CD4-positive, alpha-beta memory T cell (primary cell): ENCODE measurements around the gene NCKAP5. TPM values are rescaled to one million over a fixed set of nuclear protein-coding genes. Genes with fewer than 3 reads are reported as not detected.

Experiments
- CTCF ChIA-PET: fragments of 350-600 bp; sonication (Branson Sonifier 250); formaldehyde crosslinking; loops from one replicate; lab custom pipeline; 2021; ENCODE audit warnings: inconsistent platforms; ENCODE audit not compliant: partially characterized antibody; lab: Charles Lee
- POLR2A ChIA-PET: fragments of 350-600 bp; sonication (Branson Sonifier 250); formaldehyde crosslinking; loops from one replicate; lab custom pipeline; 2021; ENCODE audit not compliant: partially characterized antibody; lab: Charles Lee
- DNase-seq, 5 donors: peaks; one replicate each; pipeline versions ENCODE4 v3.0.0 to v3.0.0-alpha.2; 2020 to 2022; ENCODE audit warnings: mixed read lengths in 1 of 5
- H3K27ac ChIP-seq: one replicate; pipeline ENCODE4 v1.7.0; 2013; ENCODE audit warnings: low read depth, low read length
- H3K27me3 ChIP-seq: 2 replicates; pipeline ENCODE4 v1.7.0; 2013; ENCODE audit warnings: mild to moderate bottlenecking, low read length, moderate library complexity; ENCODE audit not compliant: insufficient read depth
- H3K36me3 ChIP-seq: 2 replicates; pipeline ENCODE4 v1.7.0; 2013; ENCODE audit warnings: mild to moderate bottlenecking, low read length, moderate library complexity; ENCODE audit not compliant: insufficient read depth
- H3K4me1 ChIP-seq: 2 replicates; pipeline ENCODE4 v1.7.0; 2013; ENCODE audit warnings: mild to moderate bottlenecking, low read length, moderate library complexity; ENCODE audit not compliant: insufficient read depth
- H3K4me3 ChIP-seq, 2 donors: one replicate each; pipeline ENCODE4 v1.7.0; 2013; ENCODE audit warnings: low read length in 2 of 2, mild to moderate bottlenecking in 1 of 2
- H3K9me3 ChIP-seq, 2 donors: one replicate each; pipeline ENCODE4 v1.7.0; 2013; ENCODE audit warnings: low read length in 2 of 2, control low read depth in 1 of 2; ENCODE audit not compliant: control insufficient read depth in 1 of 2
- H3K27ac Mint-ChIP-seq, 7 donors: one replicate each; pipeline ENCODE4 v1.8.0; 2020 to 2021; ENCODE audit warnings: mixed read lengths in 7 of 7, mild to moderate bottlenecking in 6 of 7, inconsistent platforms in 3 of 7, moderate library complexity in 3 of 7
- H3K27me3 Mint-ChIP-seq, 2 donors: one replicate each; pipeline ENCODE4 v1.8.0; 2020 to 2021; ENCODE audit warnings: mixed read lengths in 2 of 2
- H3K36me3 Mint-ChIP-seq, 2 donors: one replicate each; pipeline ENCODE4 v1.8.0; 2020 to 2021; ENCODE audit warnings: mixed read lengths in 2 of 2, inconsistent platforms in 1 of 2, mild to moderate bottlenecking in 1 of 2
- H3K4me1 Mint-ChIP-seq, 4 donors: one replicate each; pipeline ENCODE4 v1.8.0; 2020 to 2021; ENCODE audit warnings: mixed read lengths in 4 of 4, mild to moderate bottlenecking in 1 of 4
- H3K4me3 Mint-ChIP-seq, 8 donors: one replicate each; pipeline ENCODE4 v1.8.0; 2020 to 2021; ENCODE audit warnings: mixed read lengths in 8 of 8, mild to moderate bottlenecking in 7 of 8, moderate library complexity in 6 of 8, inconsistent platforms in 3 of 8
- H3K9me3 Mint-ChIP-seq, 8 donors: one replicate each; pipeline ENCODE4 v1.8.0; 2020 to 2021; ENCODE audit warnings: mixed read lengths in 8 of 8, mild to moderate bottlenecking in 5 of 8, inconsistent platforms in 3 of 8, moderate library complexity in 1 of 8
- intact Hi-C: fragments of 100-400 bp; cut with micrococcal nuclease; formaldehyde crosslinking; loops from one replicate; pipeline ENCODE4 v1.15.1; 2023
- polyA plus RNA-seq, 2 donors: library from polyadenylated mRNA; unstranded; fragments of 300-500 nt; fragmentation: Illumina TruSeq; gene quantifications; one replicate each; pipeline ENCODE4 v1.2.3, GENCODE V29; 2021
- total RNA-seq, 2 experiments: library from RNA; stranded (reverse); gene quantifications; one replicate each; pipeline ENCODE4 v1.2.3, GENCODE V29; 2021

Gene NCKAP5
- not detected for total RNA-seq
- polyA plus RNA-seq, result not detected

GRCh38 chr2:133568172-133568571 is at the start of gene NCKAP5:
TSS of gene NCKAP5 (minus strand) at chr2:133568463. CDS start at chr2:133517526, 50,937 bp downstream.
- H3K9me3 ChIP-seq, result no peaks in the 10 kb centered on the region
- Mint-ChIP-seq H3K36me3 (no peaks in the 10 kb centered on the region), H3K27me3 (peaks cover 2 to 7% of the 10 kb centered on the region in 2 donors), H3K4me3 (no peak within 1 kb of the TSS), H3K27ac (no peak within 1 kb of the TSS), H3K9me3 (peaks cover 0 to 4% (median 0%) of the 10 kb centered on the region in 8 donors), H3K4me1 (no peaks in the 10 kb centered on the region)
- no peaks in the 10 kb centered on the region for H3K4me1 ChIP-seq
- H3K27ac ChIP-seq, result no peak within 1 kb of the TSS
- no peaks in the 10 kb centered on the region for H3K36me3 ChIP-seq
- CTCF ChIA-PET, result no interaction called here
- no peaks in the 10 kb centered on the region for H3K27me3 ChIP-seq
- intact Hi-C loops, result no loop called here
- H3K4me3 ChIP-seq, result no peak within 1 kb of the TSS
- POLR2A ChIA-PET, result no interaction called here
- no peak for DNase-seq

- no peaks in the 10 kb centered on the region for H3K27me3 ChIP-seq
- H3K4me3 ChIP-seq, result no peak overlapping the region
- no peak overlapping the region for H3K4me3 Mint-ChIP-seq
- ChIA-PET POLR2A (no interaction called here), CTCF (no interaction called here)
- no peak for DNase-seq
- H3K9me3 Mint-ChIP-seq, result peaks cover 0 to 5% (median under 1%) of the 10 kb centered on the region in 8 donors
- intact Hi-C loops, result no loop called here
- H3K27ac Mint-ChIP-seq, result no peak overlapping the region
- H3K4me1 ChIP-seq, result no peaks in the 10 kb centered on the region
- H3K36me3 ChIP-seq, result no peaks in the 10 kb centered on the region
- no peak overlapping the region for H3K27ac ChIP-seq
- peaks cover 3% of the 10 kb centered on the region in 2 donors for H3K27me3 Mint-ChIP-seq
- H3K9me3 ChIP-seq, result no peaks in the 10 kb centered on the region
- no peaks in the 10 kb centered on the region for H3K4me1 Mint-ChIP-seq
- no peaks in the 10 kb centered on the region for H3K36me3 Mint-ChIP-seq
Measured at GRCh38 chr2:133609664-133610063, 41.4 kb upstream of the NCKAP5 start.

- H3K27me3 ChIP-seq, result no peaks in the 10 kb centered on the region
- Mint-ChIP-seq H3K27ac (no peak overlapping the region), H3K4me3 (no peak overlapping the region), H3K4me1 (no peaks in the 10 kb centered on the region), H3K9me3 (peaks cover 0 to 3% (median 0%) of the 10 kb centered on the region in 8 donors), H3K36me3 (no peaks in the 10 kb centered on the region), H3K27me3 (peaks cover 1 to 3% of the 10 kb centered on the region in 2 donors)
- intact Hi-C loops, result no loop called here
- no peak for DNase-seq
- H3K4me1 ChIP-seq, result no peaks in the 10 kb centered on the region
- H3K27ac ChIP-seq, result no peak overlapping the region
- POLR2A ChIA-PET, result no interaction called here
- no peaks in the 10 kb centered on the region for H3K36me3 ChIP-seq
- CTCF ChIA-PET, result no interaction called here
- no peak overlapping the region for H3K4me3 ChIP-seq
- H3K9me3 ChIP-seq, result no peaks in the 10 kb centered on the region
Measured at GRCh38 chr2:133608291-133608690, 40.0 kb upstream of the NCKAP5 start.

GRCh38 chr2:133607679-133608078 is 39.4 kb upstream of the NCKAP5 start:
- H3K36me3 ChIP-seq, result no peaks in the 10 kb centered on the region
- Mint-ChIP-seq H3K27ac (no peak overlapping the region), H3K9me3 (peaks cover 0 to 3% (median 0%) of the 10 kb centered on the region in 8 donors), H3K36me3 (no peaks in the 10 kb centered on the region), H3K27me3 (peaks cover 1 to 3% of the 10 kb centered on the region in 2 donors), H3K4me3 (no peak overlapping the region), H3K4me1 (no peaks in the 10 kb centered on the region)
- H3K4me1 ChIP-seq, result no peaks in the 10 kb centered on the region
- ChIA-PET CTCF (no interaction called here), POLR2A (no interaction called here)
- no peaks in the 10 kb centered on the region for H3K9me3 ChIP-seq
- no peak for DNase-seq
- H3K4me3 ChIP-seq, result no peak overlapping the region
- intact Hi-C loops, result no loop called here
- H3K27me3 ChIP-seq, result no peaks in the 10 kb centered on the region
- H3K27ac ChIP-seq, result no peak overlapping the region

- ChIA-PET POLR2A (no interaction called here), CTCF (no interaction called here)
- DNase-seq, result no peak
- no peak overlapping the region for H3K4me3 ChIP-seq
- Mint-ChIP-seq H3K4me3 (no peak overlapping the region), H3K9me3 (peaks cover 0 to 4% (median 0%) of the 10 kb centered on the region in 8 donors), H3K27ac (no peak overlapping the region), H3K4me1 (no peaks in the 10 kb centered on the region), H3K27me3 (peaks cover 1 to 5% of the 10 kb centered on the region in 2 donors), H3K36me3 (no peaks in the 10 kb centered on the region)
- no peak overlapping the region for H3K27ac ChIP-seq
- H3K4me1 ChIP-seq, result no peaks in the 10 kb centered on the region
- intact Hi-C loops, result no loop called here
- no peaks in the 10 kb centered on the region for H3K9me3 ChIP-seq
- H3K27me3 ChIP-seq, result no peaks in the 10 kb centered on the region
- H3K36me3 ChIP-seq, result no peaks in the 10 kb centered on the region
Measured at GRCh38 chr2:133606616-133607015, 38.4 kb upstream of the NCKAP5 start.

- H3K27me3 ChIP-seq, result no peaks in the 10 kb centered on the region
- Mint-ChIP-seq H3K27ac (no peak overlapping the region), H3K27me3 (peaks cover 1 to 5% of the 10 kb centered on the region in 2 donors)
Measured at GRCh38 chr2:133605766-133606137, 37.5 kb upstream of the NCKAP5 start.

GRCh38 chr2:133605011-133605765 is 36.9 kb upstream of the NCKAP5 start:
- H3K36me3 Mint-ChIP-seq, result no peaks in the 10 kb centered on the region
- H3K27ac ChIP-seq, result no peak overlapping the region
- H3K9me3 ChIP-seq, result no peaks in the 10 kb centered on the region
- H3K4me1 ChIP-seq, result no peaks in the 10 kb centered on the region
- no peak overlapping the region for H3K4me3 Mint-ChIP-seq
- no peak overlapping the region for H3K27ac Mint-ChIP-seq
- intact Hi-C loops, result no loop called here
- no peaks in the 10 kb centered on the region for H3K4me1 Mint-ChIP-seq
- peaks cover 0 to 4% (median 0%) of the 10 kb centered on the region in 8 donors for H3K9me3 Mint-ChIP-seq
- POLR2A ChIA-PET, result no interaction called here
- H3K36me3 ChIP-seq, result no peaks in the 10 kb centered on the region
- no peak for DNase-seq
- H3K4me3 ChIP-seq, result no peak overlapping the region
- H3K27me3 ChIP-seq, result no peaks in the 10 kb centered on the region
- peaks cover 1 to 5% of the 10 kb centered on the region in 2 donors for H3K27me3 Mint-ChIP-seq
- CTCF ChIA-PET, result no interaction called here

More at GRCh38 chr2:133605766-133606137, 37.5 kb upstream of the NCKAP5 start:
- Histone ChIP-seq H3K4me1 (no peaks in the 10 kb centered on the region), H3K27ac (no peak overlapping the region), H3K36me3 (no peaks in the 10 kb centered on the region), H3K9me3 (no peaks in the 10 kb centered on the region), H3K4me3 (no peak overlapping the region)
- no peaks in the 10 kb centered on the region for H3K36me3 Mint-ChIP-seq
- no peaks in the 10 kb centered on the region for H3K4me1 Mint-ChIP-seq
- CTCF ChIA-PET, result no interaction called here
- no peak for DNase-seq
- H3K9me3 Mint-ChIP-seq, result peaks cover 0 to 4% (median 0%) of the 10 kb centered on the region in 8 donors
- POLR2A ChIA-PET, result no interaction called here
- no peak overlapping the region for H3K4me3 Mint-ChIP-seq
- intact Hi-C loops, result no loop called here
